HG02840 (cell line): ENCODE data around the gene GSN.
"Not testable (repeated sequence)": the region's sequence is repeated elsewhere in the genome, so short reads cannot be mapped to it uniquely, and the experiment has no call there.

ENCODE experiments used
- ATAC-seq: cut with Tn5 transposase; IDR thresholded peaks from one replicate; pipeline ENCODE4 v1.9.1; 2021; ENCODE audit warnings: mild to moderate bottlenecking, moderate library complexity, moderate number of reproducible peaks; ENCODE audit not compliant: unreplicated experiment, low FRiP score

GSN gene

GRCh38 chr9:121285835-121286687 is 18.1 kb downstream of the GSN start:
- ATAC-seq, result no peak

- no peak for ATAC-seq
These were observed 18.7 kb downstream of the GSN start for GRCh38 chr9:121286688-121286972.

- no peak for ATAC-seq
These were observed 19.2 kb downstream of the GSN start for GRCh38 chr9:121286973-121287741.

- no peak for ATAC-seq
These were observed 20.7 kb downstream of the GSN start for GRCh38 chr9:121288673-121289025.

- ATAC-seq, result no peak
These were observed 21.2 kb downstream of the GSN start for GRCh38 chr9:121289026-121289771.

- no peak for ATAC-seq
These were observed 21.9 kb downstream of the GSN start for GRCh38 chr9:121289772-121290370.

GRCh38 chr9:121291536-121291935 is 23.6 kb downstream of the GSN start:
- ATAC-seq, result not testable (repeated sequence)

- no peak for ATAC-seq
These were observed 24.1 kb downstream of the GSN start for GRCh38 chr9:121292051-121292450.

- no peak for ATAC-seq
These were observed 24.9 kb downstream of the GSN start for GRCh38 chr9:121292801-121293241.

GRCh38 chr9:121294151-121294743 is 26.3 kb downstream of the GSN start:
- no peak for ATAC-seq

- ATAC-seq, result no peak
These were observed 27.1 kb downstream of the GSN start for GRCh38 chr9:121294866-121295661.

GRCh38 chr9:121295662-121296191 is 27.8 kb downstream of the GSN start:
- no peak for ATAC-seq

GRCh38 chr9:121296213-121297127 is 28.5 kb downstream of the GSN start:
- no peak for ATAC-seq

GRCh38 chr9:121297389-121297788 is 29.4 kb downstream of the GSN start:
- ATAC-seq, result no peak

- ATAC-seq, result no peak
These were observed 30.1 kb downstream of the GSN start for GRCh38 chr9:121298016-121298538.

- ATAC-seq, result no peak
These were observed 30.9 kb downstream of the GSN start for GRCh38 chr9:121298689-121299466.
